OCI-M1 (cell line): Measurements from ENCODE around the gene ITIH5.

Source experiments
- DNase-seq: peaks from one replicate; lab custom pipeline; 2025; lab: John Stamatoyannopoulos, UW

Gene ITIH5

DNA sequence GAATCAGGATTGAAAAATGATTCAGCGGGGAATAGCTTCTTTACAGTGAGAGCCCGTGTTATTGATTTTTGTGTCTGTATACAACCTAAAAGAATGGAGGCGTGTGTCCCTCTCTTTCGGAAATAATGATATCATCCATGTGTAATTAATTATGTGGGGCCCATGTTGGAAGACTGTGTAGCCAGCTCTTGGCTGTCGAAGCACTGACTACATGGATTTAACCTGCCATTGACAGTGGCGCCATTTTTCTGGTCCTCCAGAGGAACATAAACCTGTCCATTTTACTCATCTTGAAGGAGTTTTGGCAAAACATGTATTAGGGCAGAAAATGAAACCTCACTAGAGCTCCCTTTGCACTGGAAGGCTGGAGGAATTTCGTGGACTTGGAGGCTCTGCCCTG lies 119.6 kb downstream of the ITIH5 start:
- DNase-seq = no peak

DNA sequence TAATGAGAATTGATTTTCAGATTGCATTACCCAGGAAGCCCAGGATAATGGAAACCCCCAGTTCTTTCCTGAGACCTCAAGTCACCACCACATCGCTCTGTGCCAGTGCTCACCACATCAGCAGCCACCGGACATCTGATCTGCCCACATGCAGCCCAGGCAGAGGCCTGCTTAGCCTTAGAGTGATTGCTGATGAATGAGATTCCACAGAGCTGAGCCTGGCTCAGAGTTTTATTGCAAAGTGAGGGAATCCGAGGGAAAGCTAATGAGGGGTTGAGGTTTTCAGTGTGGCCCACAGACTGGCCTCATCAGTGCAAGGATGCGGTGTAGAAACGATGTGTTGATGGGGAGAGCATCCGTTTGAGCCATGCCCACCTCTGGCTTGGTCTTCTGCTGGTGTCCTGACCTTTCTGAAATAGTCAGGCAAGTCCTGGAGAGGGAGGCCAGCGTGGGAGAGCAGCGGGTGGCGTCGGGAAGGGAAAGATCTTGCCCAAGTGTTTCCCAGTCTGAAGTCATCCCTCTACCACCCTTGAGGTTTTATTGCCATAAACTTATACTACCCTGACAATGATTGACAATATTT lies 120.3 kb downstream of the ITIH5 start:
- DNase-seq = no peak

DNA sequence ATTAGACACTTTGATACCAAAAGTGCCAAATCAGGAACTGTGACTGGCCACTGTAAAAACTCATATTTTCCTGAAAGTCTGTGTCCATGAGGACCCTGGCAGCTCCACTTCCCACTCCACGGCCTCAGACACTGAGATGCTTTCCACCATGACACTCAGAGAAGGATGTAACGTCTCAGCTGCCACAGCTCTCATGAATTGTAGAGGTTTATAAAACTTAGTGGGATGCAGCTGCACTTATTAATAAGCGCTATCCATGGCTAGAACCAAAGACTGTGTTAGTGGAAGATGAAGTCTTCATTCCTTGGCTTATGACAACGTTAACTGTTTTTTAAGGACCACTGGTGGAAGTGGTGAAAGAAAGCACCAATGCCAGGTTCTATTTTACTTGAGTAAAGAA lies 121.0 kb downstream of the ITIH5 start:
- no peak for DNase-seq

DNA sequence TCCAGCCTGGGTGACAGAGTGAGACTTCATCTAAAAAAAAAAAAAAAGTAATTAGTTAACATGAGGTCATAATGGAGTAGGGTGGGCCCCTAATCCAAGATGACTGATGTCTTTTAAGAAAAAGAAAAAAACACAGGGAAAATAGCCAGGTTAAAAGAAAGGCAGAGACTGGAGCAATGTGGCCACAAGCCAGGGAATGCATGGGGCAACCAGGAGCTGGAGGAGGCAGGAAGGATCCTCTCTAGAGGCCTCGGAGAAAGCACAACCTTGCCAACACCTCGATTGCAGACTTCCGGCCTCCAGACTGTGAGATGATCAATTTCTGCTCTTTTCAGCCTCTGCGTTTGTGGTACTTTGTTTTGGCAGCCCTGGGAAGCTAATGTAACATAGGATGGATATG lies 121.5 kb downstream of the ITIH5 start:
- DNase-seq = no peak

DNA sequence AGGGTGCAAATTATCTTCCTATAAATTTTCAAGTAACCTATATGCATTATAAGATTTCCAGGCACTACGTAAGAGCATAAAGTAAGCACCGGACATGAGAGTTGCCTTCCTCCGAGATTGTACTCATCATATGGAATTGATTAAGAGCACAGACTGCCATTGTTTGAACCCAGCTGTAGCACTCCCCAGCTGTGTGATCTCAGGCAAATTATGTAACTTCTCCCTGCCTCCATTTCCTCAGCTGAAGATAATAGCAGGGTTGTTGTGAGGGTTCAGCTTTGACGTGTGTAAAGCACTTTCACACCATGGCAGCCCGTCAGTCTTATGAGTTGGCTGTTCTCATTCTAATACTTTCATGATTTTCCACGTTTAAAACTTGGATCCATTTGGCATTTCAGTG lies 122.6 kb downstream of the ITIH5 start:
- no peak for DNase-seq

- DNase-seq = no peak
Observed at GRCh38 chr10:7542189-7542914, 124.4 kb downstream of the ITIH5 start.

DNA sequence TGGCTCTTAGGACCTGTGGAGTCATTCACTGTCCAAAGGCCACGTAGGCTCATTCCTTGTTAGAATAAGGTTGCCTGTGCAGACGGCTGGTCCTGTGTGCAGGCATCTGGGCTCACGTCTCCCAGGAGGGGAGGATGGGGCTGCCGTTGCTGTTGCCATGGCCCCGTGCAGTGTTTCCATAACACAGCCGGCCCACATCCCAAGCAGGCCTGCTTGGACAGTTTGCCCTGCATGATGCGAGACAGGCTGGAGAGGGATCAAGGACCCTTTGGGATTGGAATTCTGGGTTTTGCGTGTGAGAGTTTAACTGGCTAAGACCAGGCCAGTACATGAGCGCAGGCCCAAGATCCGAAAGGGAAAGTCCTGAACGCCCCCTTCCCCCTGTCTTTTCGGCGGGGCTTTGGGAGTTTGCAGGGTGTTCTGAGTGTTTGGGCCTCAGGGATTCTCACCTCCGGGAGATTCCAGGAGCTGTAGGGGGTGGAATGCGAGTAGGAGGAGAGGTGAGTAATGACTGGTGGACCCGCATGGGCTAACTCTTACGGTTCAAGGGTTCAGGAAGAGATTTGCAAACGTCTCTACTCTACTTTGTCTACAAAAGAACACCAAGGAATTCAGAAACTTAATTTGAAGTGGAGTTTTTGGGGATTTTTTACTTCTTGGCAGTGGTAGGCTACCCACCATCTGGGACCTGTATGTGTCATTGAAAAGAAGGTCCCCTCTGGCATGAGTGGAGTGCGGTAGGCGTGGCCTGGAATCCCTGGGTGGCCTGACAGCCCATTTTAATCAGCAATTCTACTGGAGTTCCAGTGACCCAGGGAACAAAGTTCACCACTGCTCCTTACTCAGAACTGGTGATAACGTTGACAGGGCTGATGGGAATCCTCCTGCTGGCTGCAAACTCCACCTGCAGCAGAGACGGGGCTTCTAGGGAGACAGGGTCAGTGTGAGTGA lies 125.4 kb downstream of the ITIH5 start:
- DNase-seq = no peak

- DNase-seq = no peak
Observed at GRCh38 chr10:7538970-7539654, 127.7 kb downstream of the ITIH5 start.

DNA sequence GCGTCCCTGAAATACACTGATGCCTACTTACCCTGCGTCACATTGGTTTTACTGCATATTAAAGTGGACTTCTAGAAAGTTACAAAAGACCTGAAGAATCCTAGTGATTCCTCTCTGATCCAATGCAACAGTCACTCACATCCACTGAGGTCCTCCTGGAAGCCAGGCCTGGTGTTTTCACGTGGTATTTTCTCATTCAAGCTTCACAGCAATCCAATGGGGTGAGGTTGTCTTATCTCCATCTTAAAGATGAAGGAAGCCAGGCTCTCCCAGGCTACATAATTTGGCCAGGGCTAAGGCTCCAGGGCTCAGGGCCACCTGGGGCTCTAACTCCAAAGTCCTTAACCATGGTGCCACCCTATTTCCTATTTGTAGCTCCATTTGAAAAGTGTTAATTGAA lies 129.6 kb downstream of the ITIH5 start:
- no peak for DNase-seq

GRCh38 chr10:7534480-7534852 lies 132.3 kb downstream of the ITIH5 start:
- DNase-seq = no peak

DNA sequence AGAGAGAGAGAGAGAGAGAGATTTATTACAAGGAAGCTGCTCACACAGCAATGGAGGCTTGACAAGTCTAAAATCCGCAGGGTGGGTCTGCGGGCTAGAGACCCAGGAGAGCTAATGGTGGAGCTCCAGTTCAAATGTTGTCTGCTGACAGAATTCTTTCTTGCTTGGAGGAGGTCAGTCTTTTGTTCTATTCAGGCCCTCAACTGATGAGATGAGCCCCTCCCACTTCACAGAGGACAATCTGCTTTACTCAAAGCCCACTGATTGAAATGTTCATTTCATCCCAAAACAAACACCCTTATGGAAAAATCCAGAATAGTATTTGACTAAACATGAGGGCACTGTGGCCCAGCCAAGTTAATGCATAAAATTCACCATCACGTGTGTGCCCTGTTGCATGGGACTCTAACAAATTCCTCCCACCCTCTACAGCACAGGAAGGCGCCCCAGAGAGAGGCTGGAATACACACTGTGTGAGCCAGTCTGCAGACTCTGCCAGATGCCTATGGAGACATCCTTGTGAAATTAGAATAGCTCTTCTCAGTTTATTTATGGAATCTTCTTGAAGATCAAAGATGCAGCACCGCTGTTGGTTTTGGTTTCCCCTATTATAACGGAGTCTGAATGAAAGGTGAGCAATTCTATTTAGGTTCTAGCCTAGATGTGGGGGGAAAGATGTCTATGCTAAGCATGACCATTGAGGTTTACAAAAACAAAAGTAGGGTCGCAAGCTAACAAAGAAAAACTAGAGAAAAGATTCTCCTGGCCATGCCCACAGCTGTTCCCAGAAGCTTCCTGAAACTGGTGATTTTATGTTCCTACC lies 132.9 kb downstream of the ITIH5 start:
- DNase-seq = no peak

- DNase-seq = no peak
Observed at GRCh38 chr10:7532723-7533498, 133.9 kb downstream of the ITIH5 start.

DNA sequence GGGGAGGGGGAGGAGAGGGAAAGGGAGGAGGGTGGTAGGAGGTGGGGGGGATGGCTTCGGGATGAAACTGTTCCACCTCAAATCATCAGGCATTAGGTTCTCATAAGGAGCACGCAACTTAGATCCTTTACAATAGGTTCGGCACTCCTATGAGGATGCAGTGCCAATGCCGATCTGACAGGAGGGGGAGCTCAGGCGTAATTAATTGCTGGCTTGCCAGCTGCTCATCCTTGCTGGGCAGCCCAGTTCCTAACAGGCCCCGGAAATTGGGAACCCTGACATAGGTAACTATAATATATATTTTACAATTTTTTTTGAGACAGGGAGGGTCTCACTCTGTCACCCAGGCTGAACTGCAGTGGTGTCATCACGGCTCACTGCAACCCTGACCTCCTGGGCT lies 137.1 kb downstream of the ITIH5 start:
- DNase-seq = peak; percentile 22

DNA sequence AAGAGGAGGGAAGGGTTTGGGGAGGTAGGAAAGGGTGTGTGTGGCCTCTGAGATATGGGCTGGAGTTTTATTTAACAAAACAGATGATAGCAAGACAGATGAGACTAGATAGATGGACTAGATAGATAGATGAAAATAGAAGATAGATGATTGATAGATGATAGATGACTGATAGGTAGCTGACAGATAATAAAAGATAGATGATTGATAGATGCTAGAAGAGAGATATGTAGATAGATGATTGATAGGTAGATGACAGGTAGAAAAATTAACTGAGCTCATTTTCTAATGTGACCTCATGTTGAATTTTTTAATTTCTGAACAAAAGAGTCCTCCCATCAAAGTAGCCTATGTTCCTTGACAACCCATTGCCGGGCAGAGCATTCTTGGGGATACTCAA lies 139.3 kb downstream of the ITIH5 start:
- no peak for DNase-seq

- no peak for DNase-seq
Observed at GRCh38 chr10:7526017-7526400, 140.8 kb downstream of the ITIH5 start.

DNA sequence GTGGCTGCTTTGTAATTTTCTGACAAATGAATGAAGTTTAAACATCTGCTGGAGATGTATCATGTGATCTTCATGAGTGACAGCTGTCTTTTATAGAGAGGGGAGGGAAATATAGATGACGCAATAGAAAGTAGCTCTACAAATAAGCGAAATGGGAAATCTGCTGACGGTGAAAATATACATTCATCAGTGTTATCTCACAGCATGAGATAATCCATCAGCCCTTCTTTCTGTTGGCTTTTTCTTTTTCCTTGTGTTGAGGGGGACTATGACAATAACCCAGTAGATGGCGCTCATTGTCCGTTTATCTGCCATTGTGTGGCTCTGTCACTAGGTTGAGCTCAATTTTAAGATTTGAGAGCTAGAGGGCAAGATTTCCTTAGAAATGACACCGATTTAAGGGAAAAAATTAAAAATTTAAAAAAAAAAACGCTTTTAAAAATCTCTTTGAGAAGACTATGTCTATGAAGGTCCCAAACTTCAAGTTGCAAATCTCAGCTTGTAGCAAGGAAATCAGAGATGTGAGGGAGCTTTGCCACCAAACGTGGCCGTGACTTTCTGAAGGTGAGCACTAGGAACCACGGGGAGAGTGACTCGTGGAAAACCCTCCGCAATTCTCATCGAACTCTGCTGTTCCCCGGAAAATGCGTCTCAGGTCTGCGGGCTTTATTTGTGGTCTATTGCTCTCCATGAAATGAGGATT lies 141.3 kb downstream of the ITIH5 start:
- DNase-seq = peak; percentile 88

DNA sequence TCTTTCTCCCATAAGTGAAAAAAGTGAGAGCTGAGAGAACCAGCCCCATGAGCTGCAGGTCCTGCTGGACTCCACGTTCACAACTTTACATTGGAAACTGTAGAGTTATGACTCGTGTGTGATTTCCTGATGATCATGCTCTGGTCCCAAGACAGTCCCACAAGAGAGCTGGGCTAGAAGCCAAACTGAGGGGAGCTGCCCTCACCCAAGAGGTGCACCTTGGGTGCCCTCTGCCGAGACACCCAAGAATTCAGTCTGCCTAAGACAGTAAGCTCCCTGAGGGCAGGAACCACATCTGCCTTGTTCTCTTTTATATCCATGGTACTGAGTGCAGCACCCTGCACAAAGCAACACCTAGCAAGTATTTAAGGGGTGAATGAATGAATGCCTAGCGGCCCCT lies 143.1 kb downstream of the ITIH5 start:
- no peak for DNase-seq

DNA sequence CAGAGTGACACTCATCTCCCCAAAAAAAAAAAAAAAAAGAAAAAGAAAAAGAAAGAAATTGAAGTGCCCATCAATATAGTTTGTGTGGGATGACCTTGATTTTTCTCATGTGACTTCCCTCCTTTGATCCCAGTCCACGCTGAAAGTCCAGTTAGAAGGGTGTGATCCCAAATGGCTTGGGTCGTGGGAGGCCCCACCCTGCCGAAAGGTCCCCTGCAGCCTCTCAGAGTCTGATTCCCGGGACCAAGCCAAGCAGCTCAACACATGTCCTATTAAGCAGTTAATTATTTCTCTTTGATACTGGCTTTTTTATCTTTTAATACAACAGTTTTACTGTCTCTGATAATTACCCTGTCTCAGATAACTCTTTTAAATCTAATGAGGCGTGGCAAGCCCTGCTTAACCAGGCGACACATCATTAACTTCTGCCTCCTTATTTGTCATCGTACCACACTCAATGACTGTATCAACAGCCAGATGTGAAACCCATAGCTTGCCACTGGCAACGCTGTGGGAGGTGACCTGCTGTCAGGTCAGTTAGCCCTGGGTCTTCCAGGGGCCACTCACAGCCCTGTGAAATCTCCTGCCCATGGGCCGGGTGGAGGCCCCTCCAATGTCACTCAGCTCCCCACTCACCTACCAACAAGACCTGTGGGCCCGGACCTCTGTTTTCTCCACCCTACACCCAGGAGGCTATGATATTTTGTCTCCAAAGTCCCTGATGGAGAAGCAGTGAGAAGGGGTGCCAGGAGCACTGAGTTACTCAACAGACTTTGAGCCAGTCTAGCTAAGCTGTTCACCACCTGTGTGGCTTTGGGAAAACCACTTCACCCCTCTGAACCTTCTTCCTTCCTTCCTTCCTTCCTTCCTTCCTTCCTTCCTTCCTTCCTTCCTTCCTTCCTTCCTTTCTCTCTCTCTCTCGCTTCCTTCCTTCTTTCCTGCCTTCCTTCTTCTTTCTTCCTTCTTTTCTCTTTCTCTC lies 146.0 kb downstream of the ITIH5 start:
- no peak for DNase-seq

GRCh38 chr10:7519351-7519750 lies 147.4 kb downstream of the ITIH5 start:
- no peak for DNase-seq
